IPS DF 6.9 (cell line): ENCODE measurements around the gene USF1.
A peak's percentile ranks its signal among the peaks of the same experiment; 100 is the strongest.
"Not testable (repeated sequence)": the region's sequence is repeated elsewhere in the genome, so short reads cannot be mapped to it uniquely, and the experiment has no call there.

Source experiments
- DNase-seq: peaks from one replicate; pipeline ENCODE4 v3.0.0-alpha.2; 2013; ENCODE audit warnings: low read depth, low spot score
- H3K27ac ChIP-seq: one replicate; pipeline ENCODE4 v1.5.1; 2013; ENCODE audit warnings: low read length, control low read depth
- H3K27me3 ChIP-seq: 2 replicates; pipeline ENCODE4 v1.6.1; 2013; ENCODE audit warnings: mild to moderate bottlenecking, low read length; ENCODE audit not compliant: control insufficient read depth, insufficient read depth
- H3K36me3 ChIP-seq: 2 replicates; pipeline ENCODE4 v1.6.1; 2013; ENCODE audit warnings: low read length; ENCODE audit not compliant: control insufficient read depth, insufficient read depth
- H3K4me1 ChIP-seq: 2 replicates; pipeline ENCODE4 v1.6.1; 2013; ENCODE audit warnings: low read length; ENCODE audit not compliant: control insufficient read depth, insufficient read depth
- H3K4me3 ChIP-seq: 2 replicates; pipeline ENCODE4 v1.5.1; 2013; ENCODE audit warnings: mild to moderate bottlenecking, low read length
- H3K9me3 ChIP-seq: 2 replicates; pipeline ENCODE4 v1.6.1; 2013; ENCODE audit warnings: low read length, inconsistent platforms; ENCODE audit not compliant: control insufficient read depth, insufficient read depth
- WGBS: extraction: QIAGEN DNeasy Blood & Tissue Kit; methylation state at CpG from one replicate; pipeline ENCODE4 v1.1.7; 2013; ENCODE audit warnings: mixed read lengths, missing lambda C conversion rate; ENCODE audit not compliant: insufficient read length, insufficient coverage; 5-methylcytosine and 5-hydroxymethylcytosine counted together

The USF1 gene

DNA sequence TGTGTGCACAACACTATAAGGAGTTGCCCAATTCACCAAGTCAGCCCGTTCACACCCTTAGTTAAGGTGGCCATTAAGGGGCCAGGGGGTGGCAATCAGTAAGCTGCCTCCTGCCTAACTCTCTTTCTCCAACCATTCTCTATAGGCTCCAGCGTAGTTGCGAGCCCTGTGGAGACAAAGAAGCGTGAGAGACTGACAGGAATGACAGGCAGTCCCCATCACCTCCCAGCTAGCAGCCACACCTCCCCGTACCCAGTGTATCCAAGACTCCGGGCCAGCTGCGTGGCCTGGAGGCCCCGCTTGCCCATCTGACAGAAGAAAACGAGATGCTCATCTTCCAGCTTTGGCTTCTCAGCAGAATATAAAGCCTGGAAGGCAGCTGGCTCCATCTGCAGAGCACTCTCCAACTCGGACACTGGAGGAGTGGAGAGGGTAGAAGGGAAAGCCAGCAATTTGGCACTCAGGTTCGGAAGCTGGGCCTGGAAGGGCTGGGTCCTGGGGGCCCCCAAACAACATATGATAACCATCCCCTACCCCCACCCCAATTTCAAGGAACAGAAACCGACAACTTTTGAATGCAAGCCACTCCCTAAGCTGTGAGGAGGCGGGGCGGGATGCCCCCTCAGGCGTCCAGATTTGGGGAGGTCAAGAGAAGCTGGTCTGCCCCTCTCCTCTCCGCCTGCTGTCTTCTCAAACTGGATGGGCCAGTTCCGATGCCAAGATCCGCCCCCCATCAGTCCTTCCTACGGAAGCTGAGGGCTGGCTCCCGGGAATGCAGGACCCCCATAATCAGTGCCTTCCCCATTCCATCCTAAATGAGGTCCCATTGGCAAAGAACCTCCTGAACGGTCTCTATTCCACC, 7.9 kb downstream of the USF1 start:
- Histone ChIP-seq H3K4me3 (peak overlapping the region; percentile 58), H3K9me3 (no peaks in the 10 kb centered on the region), H3K27ac (no peak overlapping the region), H3K4me1 (no peaks in the 10 kb centered on the region; the same call in 1 of the 2 replicates), H3K27me3 (no peaks in the 10 kb centered on the region), H3K36me3 (peaks cover 18% of the 10 kb centered on the region)
- no peak for DNase-seq
- no CpG with 5 or more reads among the region's 21 CpGs for WGBS

GRCh38 chr1:161033751-161034150, 12.0 kb downstream of the USF1 start:
- DNase-seq: no peak
- Histone ChIP-seq H3K36me3 (no peaks in the 10 kb centered on the region; the same call in 1 of the 2 replicates), H3K4me3 (no peak overlapping the region), H3K9me3 (no peaks in the 10 kb centered on the region), H3K27ac (no peak overlapping the region), H3K4me1 (no peaks in the 10 kb centered on the region; the same call in 1 of the 2 replicates), H3K27me3 (no peaks in the 10 kb centered on the region)
- WGBS: no CpG with 5 or more reads among the region's 3 CpGs

GRCh38 chr1:161032409-161032808, 13.4 kb downstream of the USF1 start:
- Histone ChIP-seq H3K27ac (no peak overlapping the region), H3K4me3 (no peak overlapping the region), H3K4me1 (no peaks in the 10 kb centered on the region; the same call in 1 of the 2 replicates), H3K36me3 (no peaks in the 10 kb centered on the region; the same call in 1 of the 2 replicates), H3K27me3 (no peaks in the 10 kb centered on the region), H3K9me3 (no peaks in the 10 kb centered on the region)
- WGBS: no CpG with 5 or more reads among the region's 1 CpG
- no peak for DNase-seq

GRCh38 chr1:161031874-161032273, 13.9 kb downstream of the USF1 start:
- no peaks in the 10 kb centered on the region for H3K9me3 ChIP-seq
- no peak for DNase-seq
- no peak overlapping the region for H3K4me3 ChIP-seq
- no peak overlapping the region for H3K27ac ChIP-seq
- H3K36me3 ChIP-seq: no peaks in the 10 kb centered on the region
- no peaks in the 10 kb centered on the region; the same call in 1 of the 2 replicates for H3K4me1 ChIP-seq
- H3K27me3 ChIP-seq: no peaks in the 10 kb centered on the region
- no CpG with 5 or more reads among the region's 2 CpGs for WGBS

DNA sequence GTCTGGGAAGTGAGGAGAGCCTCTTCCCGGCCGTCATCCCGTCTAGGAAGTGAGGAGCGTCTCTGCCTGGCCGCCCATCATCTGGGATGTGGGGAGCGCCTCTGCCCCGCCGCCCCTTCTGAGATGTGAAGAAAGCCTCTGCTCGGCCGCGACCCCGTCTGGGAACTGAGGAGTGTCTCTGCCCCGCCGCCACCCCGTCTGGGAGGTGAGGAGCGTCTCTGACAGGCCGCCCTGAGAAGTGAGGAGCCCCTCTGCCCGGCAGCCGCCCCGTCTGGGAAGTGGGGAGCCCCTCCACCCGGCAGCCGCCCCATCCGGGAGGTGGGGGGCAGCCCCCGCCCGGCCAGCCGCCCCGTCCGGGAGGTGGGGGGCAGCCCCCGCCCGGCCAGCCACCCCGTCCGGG, 16.3 kb downstream of the USF1 start:
- not testable (repeated sequence) for DNase-seq
- no CpG with 5 or more reads among the region's 32 CpGs for WGBS

DNA sequence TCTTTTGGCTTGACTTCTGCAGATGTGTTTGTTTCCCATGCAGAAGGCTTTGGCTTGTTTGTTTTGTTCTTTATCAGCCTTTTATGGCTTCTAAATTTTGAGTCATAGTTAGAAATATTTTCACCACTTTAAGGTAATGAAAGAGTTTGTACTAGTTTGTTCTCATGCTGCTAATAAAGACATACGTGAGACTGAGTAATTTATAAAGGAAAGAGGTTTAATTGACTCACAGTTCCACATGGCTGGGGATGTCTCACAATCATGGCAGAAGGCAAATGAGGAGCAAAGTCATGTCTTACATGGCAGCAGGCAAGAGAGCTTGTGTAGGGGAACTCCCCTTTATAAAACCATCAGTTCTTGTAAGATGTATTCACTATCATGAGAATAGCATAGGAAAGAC, 18.8 kb downstream of the USF1 start:
- H3K27ac ChIP-seq, H3K9me3 ChIP-seq, H3K27me3 ChIP-seq, H3K4me3 ChIP-seq, H3K4me1 ChIP-seq, DNase-seq, H3K36me3 ChIP-seq: not testable (repeated sequence)
- no CpG with 5 or more reads among the region's 1 CpG for WGBS

More for the DNA sequence above, 16.3 kb downstream of the USF1 start:
- H3K27ac ChIP-seq, H3K27me3 ChIP-seq, H3K9me3 ChIP-seq, H3K4me1 ChIP-seq, H3K36me3 ChIP-seq, H3K4me3 ChIP-seq: not testable (repeated sequence)

DNA sequence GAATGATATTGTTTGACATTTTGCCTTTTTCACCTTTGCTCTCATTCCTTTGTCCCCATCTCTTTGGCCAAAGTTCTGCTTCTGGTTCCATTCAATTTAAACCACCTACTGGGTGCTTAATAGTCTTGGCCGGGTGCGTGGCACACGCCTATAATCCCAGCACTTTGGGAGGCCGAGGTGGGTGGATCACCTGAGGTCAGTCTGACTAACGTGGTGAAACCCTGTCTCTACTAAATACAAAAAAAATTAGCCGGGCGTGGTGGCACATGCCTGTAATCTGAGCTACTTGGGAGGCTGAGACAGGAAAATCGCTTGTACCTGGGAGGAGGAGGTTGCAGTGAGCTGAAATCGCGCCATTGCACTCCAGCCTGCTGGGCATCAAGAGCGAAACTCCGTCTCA, 23.3 kb downstream of the USF1 start:
- not testable (repeated sequence) for H3K27me3 ChIP-seq, H3K4me1 ChIP-seq, H3K27ac ChIP-seq, H3K9me3 ChIP-seq, DNase-seq, H3K36me3 ChIP-seq, H3K4me3 ChIP-seq
- no CpG with 5 or more reads among the region's 12 CpGs for WGBS

GRCh38 chr1:161021970-161022353, 23.8 kb downstream of the USF1 start:
- H3K36me3 ChIP-seq: no peaks in the 10 kb centered on the region
- H3K4me3 ChIP-seq: no peak overlapping the region; the same call in 1 of the 2 replicates
- H3K9me3 ChIP-seq: no peaks in the 10 kb centered on the region
- H3K27ac ChIP-seq: no peak overlapping the region
- no peak for DNase-seq
- no CpG with 5 or more reads among the region's 2 CpGs for WGBS
- H3K27me3 ChIP-seq: no peaks in the 10 kb centered on the region
- peaks cover 3% of the 10 kb centered on the region for H3K4me1 ChIP-seq

DNA sequence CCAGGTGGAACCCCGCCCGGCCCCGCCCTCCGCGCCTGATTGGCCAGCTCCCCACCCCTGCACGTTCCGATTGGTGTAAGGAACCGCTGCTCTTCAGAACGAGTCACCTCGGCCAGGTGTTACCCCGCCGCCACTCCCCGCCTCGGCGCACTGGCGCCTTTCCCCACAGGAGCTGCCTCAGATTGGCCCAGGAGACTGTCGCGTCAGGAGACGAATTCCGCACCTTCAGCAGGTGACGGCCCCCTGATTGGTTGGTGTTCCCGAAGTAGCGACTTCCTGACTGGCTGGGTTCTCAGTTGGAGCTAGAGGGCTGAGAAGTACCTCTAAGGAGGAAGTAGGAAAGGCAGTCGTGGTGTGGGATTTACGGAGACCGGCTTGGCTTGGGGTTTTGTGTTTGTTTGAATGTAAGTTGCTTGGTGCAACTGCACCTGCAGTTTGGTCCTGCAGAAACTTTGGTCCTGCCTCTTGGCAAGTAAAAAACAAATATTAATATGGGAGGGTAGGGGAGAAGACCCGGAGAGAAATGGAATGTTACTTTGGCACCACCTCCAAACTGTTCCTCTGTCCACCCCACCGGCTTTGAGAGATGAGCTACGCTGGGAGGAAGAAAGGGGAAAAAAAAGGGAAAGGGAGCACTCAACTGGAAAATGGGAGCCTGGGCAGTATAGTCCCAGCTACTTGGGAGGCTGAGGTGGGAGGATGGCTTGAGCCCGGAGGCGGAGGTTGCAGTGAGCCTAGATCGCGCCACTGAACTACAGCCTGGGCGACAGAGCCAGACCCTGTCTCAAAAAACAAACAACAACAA, 24.4 kb downstream of the USF1 start:
- Histone ChIP-seq H3K27ac (no peak overlapping the region), H3K36me3 (no peaks in the 10 kb centered on the region), H3K4me3 (peak overlapping the region; percentile 74; the same call in 1 of the 2 replicates), H3K27me3 (no peaks in the 10 kb centered on the region), H3K9me3 (no peaks in the 10 kb centered on the region), H3K4me1 (peaks cover 3% of the 10 kb centered on the region)
- peak; percentile 100 for DNase-seq
- WGBS: no CpG with 5 or more reads among the region's 34 CpGs

DNA sequence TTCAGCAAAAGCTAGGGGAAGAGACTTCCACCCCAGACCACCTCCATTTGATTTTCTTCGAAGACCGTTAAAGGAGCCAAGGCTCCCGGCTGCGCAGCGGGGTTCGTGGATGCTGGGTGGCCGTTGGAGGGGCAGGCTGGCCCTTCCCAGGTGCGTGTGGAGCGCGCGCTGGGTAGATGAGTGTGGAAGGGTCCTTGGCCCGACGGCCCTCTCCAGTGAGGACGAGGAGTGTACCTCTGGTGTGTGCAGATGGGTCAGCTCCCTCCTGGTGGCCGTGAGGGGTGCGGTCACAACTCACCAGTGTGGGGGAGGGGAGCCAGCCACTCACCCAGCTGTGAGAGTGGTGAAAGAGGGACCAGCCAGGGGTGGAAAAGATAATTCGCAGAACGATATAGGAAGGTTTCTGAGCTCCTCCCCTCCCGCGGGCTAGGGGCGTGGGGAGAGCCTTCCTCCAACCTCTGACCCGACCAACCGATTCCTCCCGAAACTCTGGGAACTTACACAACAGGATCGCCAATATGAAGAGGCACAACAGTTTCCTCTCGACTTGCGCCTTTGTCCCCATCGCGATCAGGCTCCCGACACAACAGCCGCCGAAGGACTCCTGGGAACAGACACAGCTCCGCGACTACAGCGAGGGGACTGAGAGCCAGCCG, 25.1 kb downstream of the USF1 start, which contains the start of gene F11R:
F11R (minus strand) TSS at position 644 of the 656 bp plus-strand sequence; CDS start at position 565, 79 bp downstream.
- DNase-seq: no peak
- peaks cover 3% of the 10 kb centered on the region for H3K4me1 ChIP-seq
- WGBS: no CpG with 5 or more reads among the region's 36 CpGs
- peak within 1 kb of the TSS; percentile 74 for H3K4me3 ChIP-seq
- no peaks in the 10 kb centered on the region for H3K9me3 ChIP-seq
- no peak within 1 kb of the TSS for H3K27ac ChIP-seq
- no peaks in the 10 kb centered on the region for H3K27me3 ChIP-seq
- no peaks in the 10 kb centered on the region for H3K36me3 ChIP-seq
